Fibroblast of gingiva (primary cell): ENCODE results near the gene TAS2R41.
"Not testable (repeated sequence)": the region's sequence is repeated elsewhere in the genome, so short reads cannot be mapped to it uniquely, and the experiment has no call there.

Source experiments
- DNase-seq: peaks from one replicate; pipeline ENCODE4 v3.0.0-alpha.2; 2011; ENCODE audit warnings: low read depth

The TAS2R41 gene

GRCh38 chr7:143456992-143457793 is 20.5 kb upstream of the TAS2R41 start:
- DNase-seq = peak; percentile 17

DNA sequence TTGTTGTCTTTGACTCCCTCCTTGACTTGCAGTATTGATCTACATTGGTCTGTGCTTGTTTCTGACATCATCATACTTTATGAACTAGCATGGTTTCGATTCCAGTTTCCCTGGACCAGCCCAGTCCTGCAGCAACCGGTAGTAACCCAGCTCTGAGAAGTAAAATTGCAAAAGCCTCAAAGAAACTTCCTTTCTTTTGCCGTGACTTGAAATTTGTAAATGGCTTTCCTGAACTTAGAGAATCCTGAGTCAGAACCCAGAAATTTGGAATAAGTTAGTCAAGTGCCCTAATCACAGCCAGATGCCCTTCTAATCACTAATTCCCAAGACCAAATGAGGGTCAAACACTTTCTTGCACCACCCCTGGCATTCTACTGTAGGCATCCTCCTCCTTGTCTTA is 19.4 kb upstream of the TAS2R41 start:
- DNase-seq = peak; percentile 78

- no peak for DNase-seq
Measured at GRCh38 chr7:143458681-143459080, 19.0 kb upstream of the TAS2R41 start.

GRCh38 chr7:143459359-143459758 is 18.3 kb upstream of the TAS2R41 start:
- DNase-seq = no peak

DNA sequence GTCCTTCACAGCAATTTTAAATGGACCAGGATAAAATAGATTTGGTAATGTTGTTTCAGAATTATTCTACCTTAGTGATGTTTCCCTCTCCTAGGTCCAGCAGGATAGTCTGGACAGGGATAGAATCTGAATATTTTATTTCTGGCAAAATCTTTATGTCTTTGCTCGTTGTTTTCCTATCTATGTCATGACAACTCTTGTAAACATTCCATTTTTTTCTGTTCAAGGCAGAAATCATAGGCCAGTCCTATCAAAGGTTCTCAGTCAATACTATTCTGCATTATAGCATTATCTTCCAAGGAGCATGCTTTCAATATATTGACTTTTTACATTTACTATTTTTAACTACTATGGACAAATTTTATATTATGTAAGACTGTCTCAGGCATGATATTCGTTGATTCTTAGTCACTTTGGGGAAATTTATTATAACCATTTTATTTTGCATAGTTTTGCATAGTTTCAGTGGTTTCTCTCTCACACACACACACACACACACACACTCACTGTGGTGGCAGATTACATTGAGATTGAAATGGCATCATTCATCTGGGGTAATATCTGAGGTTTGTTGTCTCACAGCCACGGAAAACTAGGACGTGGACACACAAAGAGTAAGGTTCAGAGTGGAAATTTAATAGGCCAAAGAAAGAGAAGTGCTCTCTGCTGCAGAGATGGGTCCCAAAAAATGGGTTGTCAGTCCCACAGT is 17.2 kb upstream of the TAS2R41 start:
- DNase-seq = no peak

- DNase-seq = no peak
Measured at GRCh38 chr7:143462045-143462444, 15.6 kb upstream of the TAS2R41 start.

- no peak for DNase-seq
Measured at GRCh38 chr7:143463556-143463955, 14.1 kb upstream of the TAS2R41 start.

- DNase-seq = no peak
Measured at GRCh38 chr7:143463957-143464356, 13.7 kb upstream of the TAS2R41 start.

DNA sequence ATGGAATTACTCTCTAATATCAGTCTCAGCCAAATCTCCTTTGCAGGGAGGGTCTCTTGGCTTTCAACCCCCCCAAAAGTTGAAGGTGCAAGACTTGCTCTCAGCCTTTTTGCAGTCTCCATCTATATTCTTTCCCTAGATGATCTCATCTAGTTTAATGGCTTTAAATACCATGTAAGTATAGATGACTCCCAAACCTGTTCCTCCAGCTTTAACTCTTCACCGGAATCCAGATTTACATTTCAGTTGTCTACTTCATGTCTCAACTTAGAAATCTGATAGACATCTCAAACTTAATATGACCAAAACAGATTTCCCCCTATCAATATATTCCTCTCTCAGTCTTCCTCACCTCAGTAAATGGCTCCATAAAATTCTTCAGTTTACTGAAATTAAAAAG is 9.9 kb upstream of the TAS2R41 start:
- DNase-seq = no peak

GRCh38 chr7:143472071-143472689 is 5.5 kb upstream of the TAS2R41 start:
- DNase-seq = not testable (repeated sequence)

GRCh38 chr7:143479055-143479766 is 1.5 kb downstream of the TAS2R41 start:
- peak; percentile 81 for DNase-seq

DNA sequence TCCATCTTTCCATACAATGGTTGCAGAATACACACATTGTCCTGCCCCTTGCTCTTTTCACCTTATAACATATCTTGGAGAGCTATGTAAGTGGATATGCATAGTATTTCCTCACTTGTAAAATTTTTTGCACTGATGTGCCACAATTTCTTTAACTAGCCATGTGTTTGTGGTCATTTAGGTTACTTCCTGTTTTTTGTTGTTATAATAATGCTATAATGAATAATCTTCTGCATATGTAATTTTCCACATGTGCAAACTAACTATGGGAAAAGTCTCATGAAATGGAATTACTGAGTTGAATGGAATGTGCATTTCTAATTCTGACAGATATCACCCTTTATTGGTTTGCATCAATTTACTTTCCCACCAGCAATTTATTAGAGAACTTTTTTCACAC is 2.8 kb downstream of the TAS2R41 start:
- no peak for DNase-seq

DNA sequence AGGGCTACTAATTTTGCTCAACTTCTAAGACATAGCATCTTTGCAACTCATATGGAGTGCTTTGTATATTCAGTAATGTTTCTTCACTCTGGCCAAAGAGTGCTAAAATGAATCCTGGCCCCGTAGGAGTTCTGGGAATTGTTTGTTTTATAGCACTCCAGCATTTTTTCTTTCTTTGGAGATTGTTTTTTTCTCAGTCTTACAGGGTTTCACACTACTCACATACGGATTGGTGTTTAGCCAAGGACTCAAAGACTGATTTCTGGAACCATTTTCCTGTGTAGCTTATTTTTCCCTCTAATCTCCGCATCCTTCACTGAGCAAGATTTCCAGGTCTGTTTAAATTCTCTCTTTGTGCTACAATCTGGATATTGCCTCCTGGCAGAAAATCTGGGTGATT is 6.4 kb downstream of the TAS2R41 start:
- peak; percentile 45 for DNase-seq

DNA sequence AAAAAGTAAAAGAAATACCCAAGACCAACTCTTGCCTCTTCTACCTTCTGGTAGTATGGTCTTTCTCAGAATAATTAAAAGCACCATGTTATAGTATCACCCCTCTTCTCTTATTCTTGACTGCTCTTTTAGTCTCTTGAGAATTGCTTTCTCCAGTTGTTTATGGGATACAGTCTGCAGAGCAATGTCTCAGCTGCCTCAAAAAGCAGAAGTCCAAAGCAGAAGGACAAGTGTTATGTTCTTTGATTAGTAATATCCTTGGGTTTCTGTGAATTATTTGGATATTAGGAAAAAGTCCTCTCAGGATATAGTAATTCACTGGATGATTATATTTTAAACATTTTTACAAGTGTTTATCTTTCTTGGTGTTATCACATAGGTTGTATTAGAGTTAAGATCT is 7.4 kb downstream of the TAS2R41 start:
- DNase-seq = no peak

- DNase-seq = peak; percentile 33
Measured at GRCh38 chr7:143485500-143485899, 7.8 kb downstream of the TAS2R41 start.

DNA sequence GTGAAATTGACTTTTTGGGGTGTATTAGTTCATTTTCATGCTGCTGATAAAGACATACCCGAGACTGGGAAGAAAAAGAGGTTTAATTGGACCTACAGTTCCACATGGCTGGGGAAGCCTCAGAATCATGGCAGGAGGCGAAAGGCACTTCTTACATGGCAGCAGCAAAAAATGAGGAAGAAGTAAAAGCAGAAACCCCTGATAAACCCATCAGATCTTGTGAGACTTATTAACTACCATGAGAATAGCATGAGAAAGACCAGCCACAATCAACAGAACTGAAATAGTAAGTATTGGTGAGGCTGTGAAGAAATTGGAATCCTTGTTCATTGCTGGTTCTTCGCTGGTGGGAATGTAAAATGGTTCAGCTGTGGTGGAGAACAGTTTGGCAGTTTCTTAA is 8.6 kb downstream of the TAS2R41 start:
- DNase-seq = not testable (repeated sequence)

- no peak for DNase-seq
Measured at GRCh38 chr7:143487061-143487460, 9.4 kb downstream of the TAS2R41 start.

DNA sequence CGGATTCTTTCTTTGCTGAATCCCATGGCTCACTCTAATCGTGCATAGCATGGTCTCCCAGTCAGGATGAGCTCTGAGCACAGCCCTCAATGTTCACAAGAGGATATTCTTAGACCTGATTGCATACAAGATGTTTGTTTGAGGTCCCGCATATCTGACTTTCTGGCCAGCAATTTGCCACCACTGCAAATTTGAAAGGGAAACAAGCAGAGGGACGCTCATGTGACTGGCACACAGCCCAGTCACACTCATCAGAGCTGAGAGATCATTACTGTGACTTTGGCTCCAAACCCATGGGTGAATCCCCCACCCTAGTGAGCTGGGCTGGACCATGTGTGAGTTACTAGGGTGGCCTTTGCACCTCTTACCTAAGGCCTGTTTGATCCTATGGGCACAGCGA is 9.9 kb downstream of the TAS2R41 start:
- DNase-seq = peak; percentile 71

DNA sequence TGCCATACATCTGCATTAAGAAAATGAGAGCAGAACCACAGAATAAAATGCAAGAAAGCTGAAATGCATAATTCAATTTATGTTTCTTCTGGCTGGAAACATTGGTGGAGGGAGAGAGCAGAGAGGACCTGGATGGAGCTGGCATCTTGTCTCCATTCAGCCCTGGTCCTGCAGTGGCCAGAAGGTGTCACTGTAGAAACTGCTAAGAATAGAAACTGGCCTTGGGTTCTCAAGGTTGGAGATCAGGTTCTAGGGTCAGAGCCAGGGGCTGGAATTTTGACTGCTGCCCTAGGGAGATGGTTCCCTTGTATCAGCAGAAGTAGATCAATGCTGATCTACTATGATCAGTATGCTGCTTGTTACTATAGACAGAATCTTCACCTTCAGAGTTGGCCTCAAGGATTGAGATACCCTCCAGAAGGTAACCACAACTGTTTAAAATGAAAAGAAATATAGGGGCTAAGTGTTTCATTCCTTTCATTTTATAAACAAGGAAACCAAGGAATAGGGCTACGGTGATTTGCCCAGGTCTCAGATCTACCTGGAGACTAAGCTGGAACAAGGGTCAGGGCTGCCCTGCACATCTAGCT is 13.1 kb downstream of the TAS2R41 start:
- peak; percentile 18 for DNase-seq

DNA sequence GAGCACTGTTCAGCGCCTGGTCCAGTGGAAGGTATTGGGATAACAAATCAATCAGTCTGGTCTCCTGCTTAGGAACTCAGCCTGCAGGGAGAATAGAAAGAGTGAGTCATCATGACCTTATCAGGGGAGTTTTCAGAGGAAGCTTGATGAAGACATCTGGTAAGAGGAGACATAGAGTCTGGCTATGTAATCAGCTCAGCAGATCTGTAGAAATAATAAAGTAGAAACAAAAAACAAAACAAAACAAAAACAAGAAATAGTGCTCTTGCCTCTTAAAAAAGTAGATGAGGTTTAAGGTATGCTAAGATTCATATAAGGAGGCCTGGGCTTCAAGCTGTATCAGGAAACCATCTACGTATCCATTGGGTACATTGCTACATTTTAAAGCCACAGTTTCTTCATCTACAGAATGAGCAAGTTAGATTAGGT is 14.4 kb downstream of the TAS2R41 start:
- DNase-seq = peak; percentile 65

GRCh38 chr7:143492799-143493739 is 15.4 kb downstream of the TAS2R41 start:
- DNase-seq = no peak
